Left lung (tissue), 10 donors: ENCODE measurements around the gene FAM107B. TPM values are rescaled to one million over a fixed set of nuclear protein-coding genes. Genes with fewer than 3 reads are reported as not detected.

ENCODE experiments used
- ATAC-seq: fragments of 200-7000 bp; cut with Tn5 transposase; one replicate; pipeline ENCODE4 v1.9.1; 2020; ENCODE audit warnings: moderate library complexity
- DNase-seq, 4 donors: peaks; one replicate each; pipeline ENCODE4 v3.0.0-alpha.2; 2013 to 2020
- H3K27ac ChIP-seq, 2 donors: fragments of 200-600 bp; sonication (generic) in 1 of 2; one replicate each; pipeline versions ENCODE4 v1.5.0 to v1.8.0; 2020 to 2021
- H3K27me3 ChIP-seq, 2 donors: fragments of 200-600 bp; sonication (generic) in 1 of 2; one replicate each; pipeline versions ENCODE4 v1.5.0 to v1.8.0; 2020 to 2021
- H3K36me3 ChIP-seq, 2 donors: fragments of 200-600 bp; sonication (generic) in 1 of 2; one replicate each; pipeline versions ENCODE4 v1.5.0 to v1.8.0; 2020 to 2021
- H3K4me1 ChIP-seq, 2 donors: fragments of 200-600 bp; one replicate each; pipeline ENCODE4 v1.8.0; 2021
- H3K4me3 ChIP-seq, 2 donors: fragments of 200-600 bp; sonication (generic) in 1 of 2; one replicate each; pipeline versions ENCODE4 v1.5.0 to v1.8.0; 2020 to 2021; ENCODE audit warnings: mild to moderate bottlenecking in 1 of 2
- H3K9me3 ChIP-seq, 2 donors: fragments of 200-600 bp; sonication (generic) in 1 of 2; one replicate each; pipeline versions ENCODE4 v1.5.0 to v1.8.0; 2020 to 2021
- intact Hi-C, 2 donors: fragments of 100-400 bp; cut with DNase I; formaldehyde crosslinking; loops; one replicate each; pipeline versions ENCODE4 v1.11.2 to v1.14.2; 2022
- polyA plus RNA-seq, 6 donors: library from polyadenylated mRNA; unstranded; fragments of 120-200 nt; gene quantifications; one replicate each; pipeline ENCODE4 v1.2.1, GENCODE V29; 2013; ENCODE audit not compliant: insufficient read length in 6 of 6
- total RNA-seq, 2 donors: library from RNA; stranded (reverse); fragmentation: NEBNext Ultra II Directional; extraction: Animal tissue kit (Norgen Biotek cat#: 25700); gene quantifications; one replicate each; pipeline ENCODE4 v1.2.1, GENCODE V29; 2021
- TF ChIP-seq, protein P1 (sequence below), 2 donors: fragments of 200-600 bp; sonication (generic) in 1 of 2; IDR thresholded peaks; one replicate each; pipeline versions ENCODE4 v1.5.0 to v1.8.0; 2021; ENCODE audit warnings: antibody characterized with exemption in 2 of 2
- donor health status: DM: no; HTN: yes; CAD: no.
- donor health status: DM: no; HTN: no; CAD: no.

The FAM107B gene
- total and polyA plus RNA-seq, 8 donors: 66.2 to 93.6 (median 83.0) TPM

DNA sequence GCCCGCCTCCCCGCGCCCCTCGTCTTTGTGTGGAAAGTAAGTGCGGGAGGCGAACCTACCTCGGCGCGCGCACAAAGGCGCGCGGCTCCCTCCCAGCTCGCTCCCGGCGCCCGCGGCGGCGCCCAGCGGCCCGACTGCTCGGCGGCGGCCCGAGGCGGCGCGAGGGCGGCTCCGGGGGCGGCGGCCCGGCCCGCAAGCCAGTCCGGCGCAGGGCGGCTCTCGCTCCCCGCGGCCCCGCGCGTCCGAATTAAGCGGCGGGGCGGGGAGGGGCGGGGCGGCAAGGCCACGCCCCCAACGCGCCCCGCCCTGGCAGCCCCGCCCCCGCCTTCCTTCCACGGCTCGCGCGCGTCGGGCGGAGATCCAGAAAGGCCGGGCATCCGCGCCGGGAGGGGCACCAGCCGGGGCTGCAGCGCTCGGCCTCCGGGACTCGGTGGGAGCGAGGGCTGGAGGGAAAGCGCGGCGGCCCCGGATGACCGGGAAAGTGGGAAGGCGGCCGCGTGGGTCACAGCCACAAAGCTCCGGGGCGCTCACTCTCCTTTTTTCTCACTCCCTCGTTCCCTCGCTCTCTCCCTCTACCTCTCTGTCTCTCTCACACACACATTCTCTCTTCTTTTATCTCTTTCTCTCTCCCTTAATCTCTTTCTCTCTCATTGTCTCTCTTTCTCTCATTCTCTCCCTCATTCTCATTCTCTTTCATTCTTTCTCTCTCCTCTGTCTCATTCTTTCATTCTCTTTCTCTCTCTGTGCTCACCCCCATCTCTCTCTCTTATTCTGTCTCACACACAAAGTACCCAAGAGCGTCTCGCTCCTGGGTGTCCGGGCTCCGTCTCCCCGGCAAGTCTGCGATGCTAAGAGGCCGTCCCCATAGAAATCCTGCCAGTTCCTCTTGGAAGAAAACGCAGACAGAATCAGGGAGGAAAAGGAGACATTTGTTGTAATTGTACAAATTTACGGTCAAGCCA lies 170.2 kb downstream of the FAM107B start:
- Histone ChIP-seq H3K36me3 (peaks cover 0 to 19% of the 10 kb centered on the region in 2 donors), H3K27me3 (no peaks in the 10 kb centered on the region), H3K27ac (peak overlapping the region; percentile 62 to 85), H3K9me3 (no peaks in the 10 kb centered on the region), H3K4me1 (peaks cover 7 to 58% of the 10 kb centered on the region in 2 donors), H3K4me3 (peak overlapping the region; percentile 63)
- intact Hi-C loops: no loop called here
- DNase-seq: peak; percentile 74 to 95 (median 84)
- TF ChIP-seq, protein P1, sequence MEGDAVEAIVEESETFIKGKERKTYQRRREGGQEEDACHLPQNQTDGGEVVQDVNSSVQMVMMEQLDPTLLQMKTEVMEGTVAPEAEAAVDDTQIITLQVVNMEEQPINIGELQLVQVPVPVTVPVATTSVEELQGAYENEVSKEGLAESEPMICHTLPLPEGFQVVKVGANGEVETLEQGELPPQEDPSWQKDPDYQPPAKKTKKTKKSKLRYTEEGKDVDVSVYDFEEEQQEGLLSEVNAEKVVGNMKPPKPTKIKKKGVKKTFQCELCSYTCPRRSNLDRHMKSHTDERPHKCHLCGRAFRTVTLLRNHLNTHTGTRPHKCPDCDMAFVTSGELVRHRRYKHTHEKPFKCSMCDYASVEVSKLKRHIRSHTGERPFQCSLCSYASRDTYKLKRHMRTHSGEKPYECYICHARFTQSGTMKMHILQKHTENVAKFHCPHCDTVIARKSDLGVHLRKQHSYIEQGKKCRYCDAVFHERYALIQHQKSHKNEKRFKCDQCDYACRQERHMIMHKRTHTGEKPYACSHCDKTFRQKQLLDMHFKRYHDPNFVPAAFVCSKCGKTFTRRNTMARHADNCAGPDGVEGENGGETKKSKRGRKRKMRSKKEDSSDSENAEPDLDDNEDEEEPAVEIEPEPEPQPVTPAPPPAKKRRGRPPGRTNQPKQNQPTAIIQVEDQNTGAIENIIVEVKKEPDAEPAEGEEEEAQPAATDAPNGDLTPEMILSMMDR (IDR thresholded peaks at IDR 0.05): no peak
- peak; percentile 93 for ATAC-seq

DNA sequence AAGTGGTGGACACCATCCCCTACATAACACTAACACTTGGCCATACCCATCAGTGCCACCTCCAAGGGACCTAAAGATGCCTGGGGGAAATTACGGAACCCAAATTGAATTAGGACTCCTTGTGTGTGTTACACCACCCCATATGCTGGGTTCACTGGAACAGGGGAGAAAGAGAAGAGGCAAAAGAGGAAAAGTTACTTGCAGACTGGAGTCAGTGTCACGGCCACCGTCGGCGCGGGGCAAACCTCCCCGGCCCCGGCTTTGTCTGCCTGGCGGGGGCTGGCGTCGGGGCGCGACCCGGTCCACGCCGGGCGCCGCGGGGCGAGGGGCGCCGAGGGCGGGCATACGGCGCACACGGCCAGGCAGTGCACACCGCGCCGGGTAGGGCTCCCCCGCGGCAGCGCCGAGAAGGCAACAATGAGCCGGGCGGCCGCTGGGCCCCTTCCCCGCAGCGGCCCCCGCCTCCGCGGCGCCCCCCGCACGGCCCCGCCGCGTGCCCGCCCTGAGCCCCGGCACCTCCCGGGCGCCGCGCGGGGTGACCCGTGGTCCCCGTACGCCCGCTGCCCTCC lies 171.1 kb downstream of the FAM107B start:
- H3K4me3 ChIP-seq: peak overlapping the region; percentile 63
- H3K27me3 ChIP-seq: no peaks in the 10 kb centered on the region
- intact Hi-C loops: no loop called here
- DNase-seq: peak in 1 of 4 donors; percentile 87
- TF ChIP-seq, protein P1 (IDR thresholded peaks at IDR 0.05): no peak
- ATAC-seq: peak; percentile 5
- peaks cover 0 to 27% of the 10 kb centered on the region in 2 donors for H3K36me3 ChIP-seq
- H3K27ac ChIP-seq: peak overlapping the region in 1 of 2 donors; percentile 85
- H3K4me1 ChIP-seq: peaks cover 7 to 52% of the 10 kb centered on the region in 2 donors
- H3K9me3 ChIP-seq: no peaks in the 10 kb centered on the region

DNA sequence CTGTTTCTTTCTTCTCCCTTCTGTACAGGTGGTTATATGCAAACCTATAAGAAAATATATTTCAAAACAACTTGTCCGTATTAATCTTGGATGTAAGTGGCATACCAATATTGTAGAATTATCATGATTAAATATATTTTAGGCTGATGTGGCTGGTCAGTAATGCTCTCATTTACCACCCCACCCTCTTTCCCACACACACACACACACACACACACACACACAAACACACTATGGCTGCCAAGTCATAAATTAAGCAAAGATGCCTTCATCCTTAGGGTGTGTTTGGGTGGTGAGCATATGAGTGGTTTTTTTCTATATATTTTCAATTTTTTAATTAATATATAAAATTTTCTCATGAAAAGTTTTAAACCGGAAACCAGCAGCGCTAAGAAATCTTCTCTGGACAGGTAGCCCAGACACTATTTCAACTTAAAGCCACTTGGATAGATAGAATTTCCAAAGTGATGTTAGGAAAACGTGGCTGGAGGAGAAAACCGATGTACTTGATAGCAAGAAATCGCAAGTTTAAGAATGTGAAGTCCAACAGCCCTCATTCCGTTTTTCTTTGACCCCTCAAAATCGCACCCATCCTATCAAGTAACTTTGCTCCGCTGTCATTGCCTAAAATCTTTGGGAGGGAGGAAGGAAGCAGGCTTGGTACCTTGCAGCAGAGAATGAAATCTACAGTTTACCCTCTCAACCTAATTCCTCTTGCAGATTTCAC lies 171.7 kb downstream of the FAM107B start:
- H3K4me3 ChIP-seq: peak overlapping the region; percentile 63
- peaks cover 7 to 50% of the 10 kb centered on the region in 2 donors for H3K4me1 ChIP-seq
- peak overlapping the region in 1 of 2 donors; percentile 85 for H3K27ac ChIP-seq
- intact Hi-C loops: no loop called here
- TF ChIP-seq, protein P1 (IDR thresholded peaks at IDR 0.05): no peak
- H3K36me3 ChIP-seq: peaks cover 0 to 34% of the 10 kb centered on the region in 2 donors
- no peaks in the 10 kb centered on the region for H3K9me3 ChIP-seq
- no peak for ATAC-seq
- no peak for DNase-seq
- H3K27me3 ChIP-seq: no peaks in the 10 kb centered on the region

DNA sequence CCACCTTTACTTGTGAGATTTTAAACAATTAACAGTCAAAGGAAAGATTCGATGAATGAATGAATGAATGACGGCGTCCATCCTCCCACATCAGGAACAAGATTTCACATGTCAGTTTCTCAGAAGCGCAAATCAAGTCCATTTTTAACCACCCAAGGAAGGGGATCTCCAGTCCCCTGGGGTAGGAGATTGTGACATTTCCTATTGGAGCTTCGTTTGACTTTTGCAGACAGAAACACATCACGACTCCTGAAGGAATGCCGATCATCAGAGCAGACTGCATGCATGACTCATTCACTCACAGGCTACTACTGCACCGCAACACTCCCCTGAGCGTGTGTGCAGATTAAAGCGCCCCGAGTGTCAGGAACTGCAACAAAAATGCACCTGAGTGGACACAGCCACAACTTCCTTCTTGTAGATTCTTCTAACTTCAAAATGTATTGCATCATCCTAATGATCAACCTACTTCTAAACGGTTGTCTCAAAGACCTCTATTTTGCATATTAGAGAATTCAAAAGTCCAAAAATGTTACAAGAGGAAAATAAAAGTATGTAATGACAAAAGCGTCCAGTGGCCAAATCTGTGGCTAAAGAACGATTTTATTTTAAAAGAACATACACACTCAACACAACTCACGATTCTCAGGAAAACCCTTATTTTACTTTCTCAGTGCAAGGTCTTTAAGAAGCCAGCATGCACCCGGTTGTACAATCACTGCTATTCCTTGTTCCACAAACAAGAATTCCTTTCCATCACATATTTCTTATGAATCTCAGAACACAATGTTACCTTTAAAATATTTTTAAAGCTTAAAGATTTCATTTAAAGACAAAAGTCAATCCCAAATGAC lies 172.6 kb downstream of the FAM107B start:
- no peaks in the 10 kb centered on the region for H3K27me3 ChIP-seq
- TF ChIP-seq, protein P1 (IDR thresholded peaks at IDR 0.05): no peak
- H3K36me3 ChIP-seq: peaks cover 0 to 40% of the 10 kb centered on the region in 2 donors
- peak overlapping the region; percentile 5 to 85 for H3K27ac ChIP-seq
- intact Hi-C loops: no loop called here
- H3K4me1 ChIP-seq: peaks cover 7 to 47% of the 10 kb centered on the region in 2 donors
- H3K9me3 ChIP-seq: no peaks in the 10 kb centered on the region
- ATAC-seq: peak; percentile 54
- peak overlapping the region in 1 of 2 donors; percentile 63 for H3K4me3 ChIP-seq
- DNase-seq: peak in 1 of 4 donors; percentile 69
